ENCODE results near the gene MSRB3. TPM values are rescaled to one million over a fixed set of nuclear protein-coding genes. Genes with fewer than 3 reads are reported as not detected.

Gene MSRB3
- total and polyA plus RNA-seq, 2 of the 8 experiments (the other 6 are each of a cell fraction or from before 2014, with no cell fraction given): 0.32 to 1.2 TPM

- H3K27me3 ChIP-seq (replicated peaks in 1 of 4; ENCODE audit: control insufficient read depth in 3 of 4, extremely low read depth in 1 of 4, insufficient read depth in 3 of 4, low read length in 3 of 4): no peaks in the 10 kb centered on the region
- H3K9me3 ChIP-seq (ENCODE audit: insufficient read depth in 2 of 2, low read depth in 1 of 2, low read length in 1 of 2): no peaks in the 10 kb centered on the region
- H3K27ac ChIP-seq (ENCODE audit: low read depth, low read length): no peak overlapping the region
- H3K79me2 ChIP-seq (ENCODE audit: control insufficient read depth in 1 of 2, insufficient read depth in 2 of 2, low read length in 2 of 2): no peaks in the 10 kb centered on the region
- WGBS, 2 experiments (ENCODE audit: extremely low coverage in 1 of 2, insufficient coverage in 1 of 2, insufficient read length in 1 of 2, insufficient replicate concordance in 2 of 2, low coverage in 1 of 2, low lambda C conversion rate in 2 of 2, missing lambda C conversion rate in 1 of 2): 90% methylated on average over 2 of the region's 2 CpGs; no CpG with 5 or more reads in 1 of the 2 experiments
- H3K79me1 ChIP-seq (ENCODE audit: low read depth, low read length): no peaks in the 10 kb centered on the region
- H3K4me2 ChIP-seq (ENCODE audit: insufficient read depth in 1 of 2, low read depth in 2 of 2, low read length in 2 of 2): no peak overlapping the region
- no peak overlapping the region for H3K18ac ChIP-seq (ENCODE audit: extremely low read depth, low read length)
- TF ChIP-seq SAP30 (IDR thresholded peaks at IDR 0.05; ENCODE audit: insufficient read depth, insufficient replicate concordance, low read length) (no peak), NANOG (IDR thresholded peaks at IDR 0.05; ENCODE audit: insufficient read depth, low read depth, low read length, poor library complexity, severe bottlenecking) (no peak), CBX8 (IDR thresholded peaks at IDR 0.05; ENCODE audit: borderline replicate concordance, low read depth, low read length) (no peak)
- H2BK15ac ChIP-seq (ENCODE audit: low read length): no peak overlapping the region
- H3K36me3 ChIP-seq (ENCODE audit: control insufficient read depth in 2 of 4, insufficient read depth in 4 of 4, low read length in 3 of 4): peaks cover 0 to 8% (median 4%) of the 10 kb centered on the region in 4 experiments; a peak in 3 of 8 replicates
- H2AK5ac ChIP-seq (ENCODE audit: low read depth, low read length): no peak overlapping the region
- CTCF ChIA-PET (ENCODE audit: partially characterized antibody): interaction anchor here (0.6 kb wide), 1 partner anchor 955 kb away, joined by 3 read pairs; no protein-coding TSS in a partner anchor
- no peak overlapping the region for H2BK120ac ChIP-seq (replicated peaks; ENCODE audit: low read depth, low read length)
- H3K23me2 ChIP-seq (ENCODE audit: low read depth, low read length): no peaks in the 10 kb centered on the region
- H3K9ac ChIP-seq (replicated peaks in 1 of 4; ENCODE audit: extremely low read depth in 1 of 4, low read depth in 3 of 4, low read length in 3 of 4): no peak overlapping the region
- no peak overlapping the region for H3K23ac ChIP-seq (ENCODE audit: insufficient read length)
- H3K14ac ChIP-seq (ENCODE audit: insufficient read length): no peak overlapping the region
- H4K5ac ChIP-seq (ENCODE audit: insufficient read length, low read depth, low read length): no peak overlapping the region
- H3K4me3 ChIP-seq (ENCODE audit: extremely low read depth in 1 of 4, insufficient read depth in 2 of 4, low read depth in 3 of 4, low read length in 4 of 4): no peak overlapping the region
- POLR2A ChIA-PET (ENCODE audit: partially characterized antibody): interaction anchor here (0.7 kb wide), 1 partner anchor 16 kb away, joined by 3 read pairs; no protein-coding TSS in a partner anchor
- H3K56ac ChIP-seq (replicated peaks; ENCODE audit: insufficient read length, low read depth, low read length): no peak overlapping the region
- H4K91ac ChIP-seq (replicated peaks; ENCODE audit: insufficient read length, low read length): no peak overlapping the region
- H4K8ac ChIP-seq (ENCODE audit: extremely low read depth, insufficient read depth, low read length): no peak overlapping the region
- no peak for DNase-seq (ENCODE audit: low read depth in 1 of 2, low spot score in 2 of 2)
- no peaks in the 10 kb centered on the region for H4K20me1 ChIP-seq (replicated peaks in 1 of 2; ENCODE audit: control insufficient read depth in 1 of 2, insufficient read depth in 2 of 2, low read length in 2 of 2)
- no peak overlapping the region for H2BK20ac ChIP-seq (ENCODE audit: low read length)
- no peak overlapping the region for H2AFZ ChIP-seq (ENCODE audit: low read length)
- H2BK5ac ChIP-seq (ENCODE audit: low read depth, low read length): no peak overlapping the region
- H3K4me1 ChIP-seq (replicated peaks in 1 of 4; ENCODE audit: control insufficient read depth in 3 of 4, insufficient read depth in 4 of 4, low read length in 3 of 4): no peaks in the 10 kb centered on the region
- H3K4ac ChIP-seq (replicated peaks; ENCODE audit: insufficient read length, low read depth, low read length): no peak overlapping the region
- FAIRE-seq: no peak
- no peak overlapping the region for H2BK12ac ChIP-seq (ENCODE audit: low read depth, low read length)
Measured at GRCh38 chr12:65248656-65249633, 29.5 kb upstream of the MSRB3 start.
